ENCODE data around the gene MAMLD1.

Gene MAMLD1

DNA sequence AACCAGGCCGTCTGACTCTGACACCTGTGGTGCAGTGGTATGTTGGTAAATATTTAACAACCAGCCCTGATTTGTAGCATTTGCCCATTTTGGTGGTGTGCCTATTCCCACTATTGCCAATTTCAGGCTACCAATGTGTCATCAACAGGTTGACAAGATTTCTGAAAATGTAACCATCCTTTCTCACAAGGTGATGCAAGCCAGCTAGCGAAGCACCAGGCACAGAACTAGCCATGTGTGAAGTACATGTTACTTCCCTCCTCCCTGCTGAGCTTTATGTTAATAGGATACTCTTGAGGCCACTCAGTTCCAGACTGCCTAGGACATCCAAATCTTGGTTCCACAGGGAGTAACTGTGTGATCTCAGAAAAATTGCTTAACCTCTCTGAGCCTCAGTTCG lies 7.2 kb upstream of the MAMLD1 start:
- ATAC-seq = no peak

DNA sequence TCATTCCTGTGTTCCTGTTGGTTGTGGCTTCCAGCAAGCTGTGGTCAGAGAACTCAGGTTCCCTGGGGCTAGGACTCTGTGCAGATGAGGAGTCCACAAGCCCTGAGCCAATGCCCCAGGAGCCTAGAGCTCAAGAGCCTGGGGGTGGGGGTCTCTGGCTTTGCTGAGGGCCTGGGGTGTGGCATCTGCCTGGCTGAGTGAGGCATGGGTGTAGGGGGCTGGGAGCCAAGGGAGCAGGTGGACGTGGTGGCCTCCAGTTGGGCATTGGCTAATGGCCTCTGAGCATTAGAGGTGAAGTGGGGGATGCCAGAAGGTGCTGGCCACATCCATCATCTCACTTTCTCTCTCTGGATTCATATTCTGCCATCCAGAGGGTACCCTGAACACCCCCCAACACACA lies 5.3 kb upstream of the MAMLD1 start:
- no peak for ATAC-seq

DNA sequence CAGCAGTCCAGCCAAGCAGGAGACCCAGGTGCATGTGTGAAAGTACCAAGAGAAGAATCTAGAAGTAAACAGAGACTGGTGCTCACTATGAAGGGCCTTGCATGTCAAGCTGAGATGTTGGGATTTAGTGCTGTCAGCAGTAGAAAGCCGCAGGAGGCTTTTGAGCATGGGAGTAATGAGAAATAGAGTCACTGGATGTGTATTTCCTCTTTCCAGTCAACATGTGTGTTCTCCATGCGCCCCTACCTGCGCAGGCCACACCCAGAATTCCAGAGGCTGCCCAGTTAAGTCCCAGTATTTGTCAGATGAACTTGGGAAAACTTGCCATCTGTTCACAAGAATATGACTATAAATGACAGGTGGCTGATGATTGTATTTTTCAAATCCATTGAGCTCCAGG lies 4.5 kb upstream of the MAMLD1 start:
- no peak for ATAC-seq

DNA sequence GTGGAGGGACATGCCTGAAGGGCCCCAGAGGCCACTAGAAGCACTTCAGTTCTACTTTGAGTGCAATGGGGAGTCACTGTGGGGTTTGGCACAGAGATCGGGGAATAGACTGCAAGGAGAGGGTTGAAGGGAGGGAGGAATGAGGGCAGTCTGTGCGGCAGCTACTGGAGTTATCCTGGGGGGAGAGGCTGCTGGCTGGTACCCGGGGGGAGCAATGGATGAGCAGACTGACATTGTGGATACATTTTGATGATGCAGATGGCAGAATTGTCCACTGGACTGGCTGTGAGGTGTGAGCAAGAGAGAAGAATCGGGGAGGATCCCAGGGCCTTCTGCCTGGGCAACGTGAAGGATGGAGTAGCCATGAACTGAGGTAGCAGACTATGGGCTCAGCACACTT lies 2.8 kb upstream of the MAMLD1 start:
- ATAC-seq = no peak

DNA sequence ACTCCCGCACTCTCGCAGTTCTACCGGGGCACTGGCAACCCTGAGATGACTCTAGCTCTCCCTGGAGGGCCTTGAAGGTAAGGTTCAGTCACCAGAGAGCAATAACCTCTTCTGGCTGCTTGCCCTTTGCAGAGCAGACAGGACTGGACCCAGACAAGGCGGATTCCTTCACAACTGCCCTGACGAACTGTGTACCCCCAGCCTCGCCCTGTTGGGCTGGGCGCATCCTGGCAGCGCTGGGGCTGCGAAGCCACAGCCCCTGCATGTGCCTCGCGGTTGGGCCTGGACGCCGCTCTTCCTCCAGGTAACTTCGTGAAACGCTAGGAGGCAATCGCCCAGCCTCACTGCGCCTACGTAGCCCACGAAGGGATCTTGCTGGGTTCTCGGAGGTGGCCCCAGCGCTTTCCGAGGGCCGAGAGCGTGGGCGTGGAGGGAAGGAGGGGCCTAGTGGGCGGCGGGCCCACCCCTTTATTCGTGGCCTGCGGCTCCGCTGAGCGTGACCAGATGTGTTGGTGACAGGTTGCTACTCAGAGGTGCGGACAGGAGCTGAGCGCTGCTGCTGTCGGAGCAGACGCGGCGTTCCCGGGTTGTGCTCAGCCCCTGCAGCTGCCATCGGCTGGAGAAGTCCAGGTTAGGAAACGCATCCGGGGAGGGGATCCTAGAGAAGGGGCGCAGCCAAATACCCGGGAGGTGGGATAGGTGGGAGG lies 1.9 kb upstream of the MAMLD1 start:
- no peak for ATAC-seq

DNA sequence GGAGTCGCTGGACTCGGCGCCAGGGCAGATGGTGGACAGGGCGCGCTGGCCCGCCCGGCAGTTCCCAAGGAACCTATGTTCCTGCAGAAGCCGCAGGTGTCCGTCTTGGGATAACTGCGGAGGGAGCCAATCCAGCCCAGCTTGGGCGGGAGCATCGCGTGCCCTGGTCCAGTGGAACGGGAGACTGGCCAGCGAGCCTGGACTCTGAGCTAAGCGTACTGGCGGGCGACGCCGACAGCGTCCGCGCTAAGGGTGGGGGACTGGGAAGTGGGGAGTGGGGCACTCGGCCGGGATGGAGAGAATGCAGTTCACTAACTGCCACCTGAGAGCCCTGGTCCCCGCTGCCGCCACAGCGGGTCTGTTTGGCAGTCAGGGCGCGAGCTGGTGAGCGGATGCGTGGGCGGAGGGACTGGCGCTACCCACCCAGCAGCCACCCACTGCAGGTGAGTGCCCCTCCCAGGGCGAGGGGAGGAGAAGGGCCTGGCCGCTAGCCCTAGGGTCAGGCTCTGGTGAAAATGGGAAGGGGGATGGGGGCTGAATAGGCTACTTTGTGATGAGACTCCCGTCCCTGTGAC lies 1.3 kb upstream of the MAMLD1 start:
- no peak for ATAC-seq

DNA sequence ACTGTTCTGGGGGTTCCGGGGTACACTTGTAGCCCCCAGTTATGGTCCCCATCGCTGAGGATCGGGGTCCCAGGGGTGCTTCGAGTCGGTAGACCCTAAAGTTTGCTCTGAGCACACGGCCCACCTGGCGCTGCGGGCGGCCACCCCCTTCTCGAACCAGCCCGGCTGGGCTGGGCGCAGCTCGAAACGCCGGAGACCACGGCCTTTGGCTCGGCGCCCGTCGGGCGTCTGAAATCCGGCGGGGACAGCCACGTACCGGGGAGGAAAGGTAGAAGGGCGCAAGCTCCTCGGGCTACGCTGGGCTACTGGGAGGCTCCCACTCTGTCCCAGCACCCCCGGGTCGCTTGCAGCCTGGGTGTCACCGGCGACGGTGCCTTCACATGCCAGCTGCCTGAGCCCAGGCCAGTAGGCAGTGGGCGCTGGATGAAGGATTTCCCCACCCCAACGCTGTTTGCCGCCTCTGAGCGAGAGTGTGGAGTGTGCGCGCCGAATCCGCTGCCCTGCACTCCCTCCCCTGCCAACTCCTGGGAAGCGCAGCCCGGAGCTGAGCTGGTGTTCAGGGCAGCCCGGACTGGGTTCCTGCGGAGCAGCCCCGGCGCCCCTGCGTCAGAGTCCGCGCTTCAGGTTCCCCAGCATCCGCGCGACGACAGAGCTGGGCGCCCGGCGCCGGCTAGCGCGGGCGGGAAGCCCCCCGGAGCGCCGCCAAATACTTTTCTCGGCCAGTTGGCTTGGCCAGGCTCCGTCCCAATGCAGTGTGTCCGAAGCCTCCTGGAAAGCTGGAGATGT lies 637 bp downstream of the MAMLD1 start:
- peak in 1 of 2 donors; percentile 11 for ATAC-seq

DNA sequence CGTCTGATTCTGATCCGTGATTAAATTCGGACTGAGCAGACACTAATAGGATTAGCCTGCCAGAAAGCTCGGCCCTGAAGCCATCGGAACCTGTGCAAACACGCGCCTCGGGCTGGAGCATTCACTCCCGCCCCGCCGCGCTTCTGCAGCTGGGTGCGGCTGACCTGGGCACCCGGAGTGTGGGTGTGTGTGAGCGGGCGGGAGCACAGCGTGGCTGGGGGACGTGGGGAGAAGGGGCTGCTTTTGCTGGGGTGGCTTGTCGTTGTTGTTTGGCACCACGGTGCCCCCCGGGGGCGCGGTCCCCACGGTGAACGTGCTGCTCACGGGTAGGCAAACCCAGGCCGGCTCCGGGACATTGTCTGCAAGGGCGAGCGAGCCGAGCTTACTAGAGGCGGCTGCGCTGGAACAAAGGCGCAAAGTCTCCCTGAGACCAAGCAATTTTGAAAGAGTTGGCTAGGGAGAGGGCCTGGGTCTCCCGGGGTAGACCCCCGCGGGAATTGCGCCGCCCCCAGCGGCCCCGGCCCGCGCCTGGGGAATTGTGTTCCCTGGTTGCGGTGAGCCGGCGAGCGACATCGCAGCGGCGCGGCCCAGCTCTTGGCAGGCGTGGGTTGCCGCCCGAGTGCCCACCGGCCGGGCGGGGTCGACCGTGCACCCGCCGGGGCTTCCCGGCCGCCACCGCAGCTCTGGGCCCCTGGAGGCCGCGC lies 1.4 kb downstream of the MAMLD1 start:
- ATAC-seq = no peak

DNA sequence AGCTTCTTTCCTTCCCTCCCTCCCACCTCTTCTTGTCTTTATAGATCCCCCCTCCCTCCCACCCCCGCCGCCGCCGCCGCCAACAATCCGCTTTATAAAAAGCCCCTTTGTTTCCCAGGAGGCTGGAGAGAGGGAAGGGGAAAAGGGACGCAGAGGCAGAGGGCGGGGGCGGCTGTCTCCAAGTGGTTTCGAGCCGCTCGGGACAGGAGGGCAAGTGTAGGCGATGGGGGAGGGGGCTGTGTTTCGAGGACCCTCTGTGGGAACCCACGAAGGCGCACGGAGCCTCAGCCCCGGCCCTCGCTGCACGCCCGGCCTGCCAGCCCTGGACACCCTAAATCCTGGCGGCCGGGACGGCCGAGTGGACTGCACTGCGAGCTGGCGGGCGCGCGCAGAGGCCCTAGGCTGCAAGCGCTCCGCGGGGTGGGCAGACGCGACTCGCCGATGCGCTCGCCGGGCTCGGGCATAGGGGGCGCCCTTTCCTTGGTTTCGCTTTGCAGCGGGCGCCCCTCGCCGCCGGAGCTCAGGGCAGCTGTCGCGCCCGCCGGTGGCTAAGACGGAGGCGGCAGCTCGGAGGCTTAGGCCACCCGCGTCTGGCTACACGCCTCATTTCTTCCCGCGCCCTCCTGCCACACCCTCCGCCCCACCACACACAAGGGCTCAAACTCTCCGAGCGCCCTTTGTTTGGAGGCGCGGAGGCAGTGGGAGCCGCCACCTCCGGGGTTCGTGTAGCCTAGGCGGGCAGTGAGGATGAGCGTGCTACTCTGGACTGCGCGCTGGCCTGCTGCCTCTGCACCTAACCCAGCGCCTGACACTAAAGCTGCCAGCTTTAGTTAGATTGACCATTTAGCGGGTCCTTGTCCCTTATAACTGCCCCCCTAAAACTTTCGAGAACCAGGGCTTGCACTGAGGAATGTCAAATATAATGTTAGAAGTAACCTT lies 2.2 kb downstream of the MAMLD1 start:
- ATAC-seq = peak; percentile 7 to 15

DNA sequence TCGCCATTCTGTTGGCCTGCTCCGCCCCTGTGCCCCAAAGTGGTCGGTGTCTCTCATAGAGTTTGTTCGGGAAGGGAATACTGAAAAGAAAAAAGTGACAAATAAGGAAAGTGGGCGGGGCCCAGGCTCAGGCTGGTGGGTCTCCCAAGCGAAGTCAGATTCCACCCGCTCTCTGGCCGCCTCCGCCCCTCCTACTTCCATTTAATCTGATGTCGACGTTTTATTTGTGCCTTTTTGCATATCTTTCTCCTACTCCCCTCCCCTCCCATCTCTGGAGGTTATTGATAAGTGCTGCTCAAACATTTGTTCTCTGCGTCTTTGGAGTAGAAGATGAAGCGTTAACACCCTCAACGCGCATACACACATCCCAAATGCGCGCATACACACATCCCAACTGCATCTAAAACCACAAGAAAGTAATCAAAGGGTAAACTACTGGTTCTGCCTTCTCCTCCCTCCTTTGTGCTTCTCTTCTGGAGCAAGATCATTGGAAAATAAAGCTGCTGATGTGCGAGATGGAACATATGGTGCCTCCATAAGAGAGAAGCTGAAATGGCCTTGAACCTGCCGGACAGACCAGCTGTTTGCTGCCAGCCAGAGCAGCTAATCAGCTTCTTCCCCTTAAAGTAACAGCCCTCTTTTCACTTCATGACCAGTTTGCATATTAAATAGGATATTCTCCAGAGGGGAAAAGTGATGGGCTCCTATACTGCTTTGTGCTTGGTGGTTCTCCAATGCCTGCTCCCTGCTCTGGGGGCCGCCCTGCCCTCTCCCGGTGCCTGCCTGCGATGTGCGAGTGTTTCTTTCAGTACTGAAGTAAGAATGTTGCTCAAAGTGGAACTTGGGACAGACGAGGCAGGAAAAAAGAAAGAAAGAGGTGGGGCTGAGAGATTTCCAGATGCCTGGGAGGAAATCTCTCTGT lies 3.1 kb downstream of the MAMLD1 start:
- no peak for ATAC-seq

DNA sequence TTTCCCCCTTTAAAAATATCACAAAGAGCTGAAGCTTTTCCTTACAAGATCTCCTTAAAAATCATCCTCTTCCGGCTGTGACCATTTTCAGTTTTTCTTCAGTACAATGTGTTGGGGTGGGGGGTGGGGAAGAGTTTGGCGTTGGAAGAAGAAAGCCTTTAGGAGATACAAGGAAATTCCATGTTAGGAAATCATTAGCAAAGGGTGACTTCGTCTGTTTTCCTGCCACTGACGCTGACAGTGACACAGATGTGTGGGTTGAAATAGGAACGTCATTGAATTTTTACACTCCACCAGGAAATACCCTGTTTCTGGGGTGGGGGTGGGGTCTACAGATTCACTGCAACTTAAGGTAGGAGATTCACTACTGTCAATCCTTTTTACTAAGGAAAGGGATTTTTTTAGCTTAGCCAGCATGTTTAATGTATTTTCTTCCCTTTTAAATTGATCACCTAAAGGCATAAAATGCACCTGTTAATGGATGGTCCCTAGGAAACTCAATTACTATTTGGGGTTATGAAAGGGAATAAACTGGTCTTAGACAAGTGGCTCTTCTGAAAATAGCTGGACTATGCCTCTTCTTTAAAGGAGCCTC lies 3.9 kb downstream of the MAMLD1 start:
- no peak for ATAC-seq

DNA sequence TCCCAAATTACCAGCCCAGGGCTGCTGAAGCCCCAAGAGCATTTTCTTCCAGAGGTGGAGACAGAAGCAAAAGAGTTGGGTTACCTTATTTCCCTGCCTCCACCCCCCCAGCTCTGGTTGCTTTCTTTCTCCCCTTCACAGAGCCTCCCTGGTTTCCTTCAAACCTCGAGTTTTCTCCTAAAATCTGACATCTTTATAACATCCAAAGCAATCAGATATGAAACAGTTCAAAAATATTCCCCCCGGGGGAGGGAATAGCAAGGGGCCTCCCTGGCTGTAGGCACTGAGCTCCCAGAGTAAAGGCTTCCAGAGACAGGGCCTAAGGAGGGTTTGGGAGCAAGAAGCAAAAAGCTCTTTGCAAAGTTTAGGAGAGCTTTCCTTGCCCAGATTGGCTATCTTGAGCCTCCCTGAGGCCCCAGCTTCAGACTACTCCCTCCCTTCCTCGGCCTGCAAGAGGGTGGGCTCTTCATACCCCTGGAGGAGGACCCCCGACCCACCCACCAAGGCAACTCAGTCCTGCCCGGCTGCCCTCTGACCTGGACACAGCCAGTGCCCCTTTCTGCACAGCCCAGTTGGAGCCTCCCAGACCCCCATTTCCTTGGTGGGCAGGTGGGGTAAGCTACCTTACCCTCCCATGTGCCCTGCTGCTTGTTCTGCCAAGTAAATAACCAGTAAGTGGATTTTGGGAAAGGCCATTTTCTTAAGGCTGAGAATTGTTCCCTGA lies 7.6 kb downstream of the MAMLD1 start:
- no peak for ATAC-seq

DNA sequence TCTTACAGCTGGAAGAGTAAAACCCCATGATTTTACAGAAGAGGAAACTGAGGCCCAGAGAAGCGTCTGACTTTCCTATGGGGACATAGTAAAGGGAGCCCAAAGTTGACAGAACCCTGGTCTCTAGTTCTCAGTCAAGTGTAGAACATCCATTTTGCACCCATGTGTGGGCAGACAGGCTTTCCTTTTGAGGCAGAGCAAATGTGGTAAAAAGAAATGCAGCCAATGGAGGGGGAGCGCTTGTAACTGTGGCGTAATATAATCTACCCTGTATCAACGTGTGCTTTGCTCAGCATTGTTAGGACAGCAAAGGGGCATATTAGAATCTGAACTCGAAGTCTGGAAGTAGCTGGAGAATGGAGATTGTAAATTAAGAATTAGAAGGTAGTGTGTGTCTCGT lies 8.8 kb downstream of the MAMLD1 start:
- ATAC-seq = no peak

DNA sequence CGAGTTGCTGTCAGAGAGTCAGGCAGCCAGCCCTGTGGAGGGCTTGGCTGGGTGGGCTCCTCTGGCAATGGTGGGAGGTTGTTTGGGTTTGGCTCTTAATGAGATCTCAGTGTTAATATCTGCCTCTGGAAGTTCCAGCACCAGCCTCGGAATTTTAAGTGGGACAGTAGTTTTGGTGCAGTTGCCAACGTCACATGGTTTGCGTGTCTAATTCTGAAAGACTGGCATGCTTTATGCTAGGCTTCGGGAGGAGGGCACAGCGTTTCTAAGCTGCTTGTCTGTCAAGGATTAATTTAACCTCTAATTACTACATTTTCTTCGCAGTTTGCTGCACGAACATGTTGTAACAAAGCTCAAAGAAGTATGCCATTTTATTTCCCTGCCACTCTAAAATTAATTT lies 9.2 kb downstream of the MAMLD1 start:
- ATAC-seq = no peak

DNA sequence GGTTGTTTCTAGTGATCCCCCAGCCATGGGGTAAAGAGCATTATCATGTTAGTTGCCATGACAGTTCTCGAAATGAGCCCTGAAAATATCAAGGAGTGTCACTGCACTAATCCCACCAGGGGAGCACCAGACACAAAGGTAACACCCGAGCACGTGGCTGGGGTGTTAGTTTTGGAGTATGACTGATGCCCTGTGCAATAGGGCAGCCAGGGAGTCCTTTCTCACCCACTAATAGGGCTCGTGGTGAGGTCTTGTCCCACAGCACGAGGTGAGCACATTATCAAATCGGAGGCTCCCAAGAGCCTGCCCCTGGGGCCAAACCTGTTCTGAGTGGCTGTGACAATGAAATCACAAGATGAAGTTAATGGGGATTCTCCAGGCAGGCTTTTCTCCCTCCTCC lies 9.6 kb downstream of the MAMLD1 start:
- ATAC-seq = no peak

DNA sequence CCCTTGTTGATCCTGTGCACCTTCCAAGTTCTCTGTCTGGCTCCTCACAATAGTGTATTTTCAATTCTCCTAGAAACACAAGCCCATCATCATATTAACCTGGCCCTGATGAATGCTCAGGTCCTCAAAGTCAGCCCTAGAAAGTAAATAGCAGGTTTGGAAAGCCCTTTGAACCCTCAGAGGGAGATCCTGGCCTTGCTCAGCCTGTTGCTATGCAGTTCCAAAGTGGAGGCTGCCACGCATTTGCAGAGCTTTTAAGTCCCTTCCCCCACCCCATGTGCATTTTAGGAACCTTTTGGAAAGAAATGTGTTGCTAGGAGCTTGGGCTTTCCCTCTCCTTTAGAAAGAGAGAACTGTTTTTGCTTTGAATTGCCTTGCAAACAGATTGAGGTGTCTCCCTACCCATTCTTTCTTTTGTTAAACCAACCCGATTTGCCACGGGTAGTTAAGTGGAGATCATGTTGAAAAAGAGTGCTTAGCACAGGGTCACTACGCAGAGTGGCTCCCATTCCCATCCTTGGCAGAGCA lies 12.2 kb downstream of the MAMLD1 start:
- no peak for ATAC-seq

DNA sequence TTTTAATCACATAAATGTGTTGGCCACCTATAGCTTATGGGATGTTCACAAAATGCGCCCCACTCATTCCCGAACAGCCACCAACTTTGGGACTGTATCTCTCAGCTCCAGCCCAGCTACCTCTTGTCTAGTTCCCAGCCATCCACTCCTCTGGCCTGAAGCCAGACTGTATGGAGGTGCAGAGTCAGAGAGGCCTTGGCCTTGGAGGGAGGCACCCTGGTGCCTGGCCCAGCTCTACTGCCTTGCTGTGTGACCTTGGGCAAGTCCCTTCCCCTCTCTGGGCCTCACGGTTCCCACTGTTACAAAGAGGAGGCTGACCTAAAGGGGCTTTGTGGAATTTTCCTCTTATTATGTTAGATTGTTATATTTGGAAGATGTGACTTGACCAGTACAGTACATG lies 13.9 kb downstream of the MAMLD1 start:
- ATAC-seq = no peak

DNA sequence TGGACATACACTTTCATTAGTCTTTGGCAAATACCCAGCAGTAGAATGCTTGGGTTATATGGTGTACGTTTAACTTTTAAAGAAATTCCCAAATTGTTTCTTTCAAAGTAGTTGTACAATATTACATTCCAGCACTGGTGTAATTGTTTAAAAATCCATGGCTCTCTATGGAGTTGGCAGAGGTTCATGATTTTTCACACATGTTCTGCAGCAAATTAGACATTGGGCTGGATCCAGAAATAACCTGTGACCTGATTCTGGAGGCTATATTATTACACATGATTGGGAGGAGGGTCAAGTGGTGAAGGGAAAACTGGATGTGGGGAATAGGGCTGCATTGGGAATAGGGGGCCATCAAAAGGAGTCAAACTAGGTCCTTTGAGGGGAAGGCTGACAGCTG lies 41.9 kb downstream of the MAMLD1 start:
- ATAC-seq = no peak

DNA sequence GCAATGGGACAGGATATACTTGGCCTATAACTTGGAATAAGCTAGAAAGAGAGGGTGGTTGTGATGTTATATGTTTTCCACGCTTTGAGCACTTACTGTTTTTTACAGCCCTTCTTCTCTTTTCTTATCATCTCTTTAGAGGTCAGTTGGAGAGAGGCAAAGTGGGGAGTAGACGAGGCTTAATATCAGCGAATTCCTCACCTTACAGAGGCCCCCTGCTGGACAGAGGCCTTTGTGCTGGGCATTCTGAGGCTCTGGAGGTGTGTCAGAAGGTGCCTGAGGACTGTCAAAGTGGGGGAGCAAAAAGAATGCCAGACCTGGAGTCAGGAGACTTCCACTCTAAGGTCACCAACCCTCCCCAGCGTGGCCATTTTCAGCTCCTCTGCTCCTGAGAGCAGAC lies 42.5 kb downstream of the MAMLD1 start:
- no peak for ATAC-seq

DNA sequence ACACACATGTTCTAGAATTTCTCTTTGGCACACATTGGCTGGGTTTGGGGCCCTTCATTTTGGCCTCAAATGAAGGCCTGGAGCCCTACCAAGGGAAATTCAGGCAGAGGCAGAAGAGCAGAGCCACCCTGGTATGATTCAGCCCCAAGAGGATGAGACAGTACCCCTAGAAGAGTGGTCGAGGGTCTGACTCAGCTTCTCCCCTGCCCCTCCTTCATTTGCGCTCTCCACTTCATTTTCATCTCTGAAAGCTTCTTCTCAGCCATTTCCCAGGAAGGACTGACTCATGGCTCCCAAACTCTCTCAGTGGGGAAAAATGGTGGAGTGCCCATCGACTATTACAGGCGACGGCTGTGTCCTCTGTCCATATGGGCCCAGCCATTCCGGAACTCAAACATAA lies 43.5 kb downstream of the MAMLD1 start:
- ATAC-seq = no peak
